A549 (cell line): Measurements from ENCODE around the gene CDH4.

Experiments
- CHD2 ChIP-seq: fragments of 150-350 bp; IDR thresholded peaks from 2 replicates; pipeline ENCODE4 v1.6.1; 2014; ENCODE audit warnings: low read length; ENCODE audit not compliant: partially characterized antibody
- CTCF ChIP-seq: fragments of >200 bp; sonication (Bioruptor Twin); formaldehyde crosslinking; IDR thresholded peaks from 3 replicates; pipeline ENCODE4 v1.5.1; 2016
- EP300 ChIP-seq, 2 experiments: fragments of >200 bp; sonication (Bioruptor Twin); formaldehyde crosslinking; IDR thresholded peaks; 2 replicates in 1 of 2; 3 replicates in 1 of 2; pipeline ENCODE4 v1.6.1; 2016 to 2017
- FOSL2 ChIP-seq, 2 experiments: fragments of 450-650 bp in 1 of 2; fragments of >200 bp in 1 of 2; sonication (Bioruptor Twin) in 1 of 2; formaldehyde crosslinking; IDR thresholded peaks; 2 replicates each; pipeline versions ENCODE4 v1.5.0 to v1.6.1; 2016 to 2020; ENCODE audit warnings: mild to moderate bottlenecking in 1 of 2, moderate library complexity in 1 of 2
- HOXA7 ChIP-seq: fragments of 250-450 bp; sonication (Bioruptor Pico); IDR thresholded peaks from 2 replicates; pipeline ENCODE4 v1.5.0; 2020; ENCODE audit warnings: mild to moderate bottlenecking, moderate library complexity
- JUNB ChIP-seq: fragments of >200 bp; sonication (Bioruptor Twin); formaldehyde crosslinking; IDR thresholded peaks from 2 replicates; pipeline ENCODE4 v1.6.1; 2016
- NPAS2 ChIP-seq: fragments of 250-450 bp; sonication (Bioruptor Pico); IDR thresholded peaks from 2 replicates; pipeline ENCODE4 v1.8.0; 2022; ENCODE audit warnings: mild to moderate bottlenecking, moderate library complexity, borderline replicate concordance
- PHF8 ChIP-seq: fragments of 200-600 bp; sonication (generic); IDR thresholded peaks from 2 replicates; pipeline ENCODE4 v1.6.1; 2016; ENCODE audit warnings: low read depth, mild to moderate bottlenecking, antibody characterized with exemption, moderate library complexity, borderline replicate concordance
- POLR2A ChIP-seq: IDR thresholded peaks from 2 replicates; pipeline ENCODE4 v1.6.1; 2012; ENCODE audit warnings: mild to moderate bottlenecking, low read length
- RAD21 ChIP-seq, 2 experiments: fragments of >200 bp in 1 of 2; sonication (Bioruptor Twin) in 1 of 2; formaldehyde crosslinking in 1 of 2; IDR thresholded peaks in 1 of 2; conservative IDR thresholded peaks in 1 of 2; 2 replicates in 1 of 2; 3 replicates in 1 of 2; pipeline ENCODE4 v1.6.1; 2012 to 2018; ENCODE audit warnings: inconsistent platforms in 1 of 2
- TF ChIP-seq, protein P1 (sequence below): fragments of 450-650 bp; IDR thresholded peaks from 2 replicates; pipeline ENCODE4 v1.6.1; 2014; ENCODE audit warnings: antibody characterized with exemption
- TF ChIP-seq, protein P2 (sequence below): IDR thresholded peaks from 2 replicates; pipeline ENCODE4 v1.6.1; 2012

- TF ChIP-seq CTCF (no peak), FOSL2 (IDR thresholded peaks at IDR 0.05) (no peak), FOSL2 (CRISPR knock-in tag; IDR thresholded peaks at IDR 0.05) (no peak), POLR2A (no peak), NPAS2 (no peak), PHF8 (no peak), JUNB (no peak), CHD2 (no peak), RAD21 (conservative IDR thresholded peaks at IDR 0.05 in 1 of 2, IDR thresholded peaks at IDR 0.05 in 1 of 2) (no peak), HOXA7 (CRISPR knock-in tag) (no peak), EP300 (IDR thresholded peaks at IDR 0.05) (no peak)
- TF ChIP-seq, protein P1, sequence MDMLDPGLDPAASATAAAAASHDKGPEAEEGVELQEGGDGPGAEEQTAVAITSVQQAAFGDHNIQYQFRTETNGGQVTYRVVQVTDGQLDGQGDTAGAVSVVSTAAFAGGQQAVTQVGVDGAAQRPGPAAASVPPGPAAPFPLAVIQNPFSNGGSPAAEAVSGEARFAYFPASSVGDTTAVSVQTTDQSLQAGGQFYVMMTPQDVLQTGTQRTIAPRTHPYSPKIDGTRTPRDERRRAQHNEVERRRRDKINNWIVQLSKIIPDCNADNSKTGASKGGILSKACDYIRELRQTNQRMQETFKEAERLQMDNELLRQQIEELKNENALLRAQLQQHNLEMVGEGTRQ, result no peak
- TF ChIP-seq, protein P2, sequence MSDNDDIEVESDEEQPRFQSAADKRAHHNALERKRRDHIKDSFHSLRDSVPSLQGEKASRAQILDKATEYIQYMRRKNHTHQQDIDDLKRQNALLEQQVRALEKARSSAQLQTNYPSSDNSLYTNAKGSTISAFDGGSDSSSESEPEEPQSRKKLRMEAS, result no peak
Observed at GRCh38 chr20:61761453-61762166, 509.5 kb downstream of the CDH4 start.
